Upper lobe of right lung (tissue), 1 donor: ENCODE data around the gene KCNH4. TPM values are rescaled to one million over a fixed set of nuclear protein-coding genes. Genes with fewer than 3 reads are reported as not detected.

Experiments
- ATAC-seq: fragments of 200-7000 bp; cut with Tn5 transposase; one replicate; pipeline ENCODE4 v1.9.1; 2020; ENCODE audit warnings: mild to moderate bottlenecking, moderate library complexity
- DNase-seq: peaks from one replicate; pipeline ENCODE4 v3.0.0-alpha.2; 2020
- H3K27ac ChIP-seq: fragments of 200-600 bp; one replicate; pipeline ENCODE4 v1.8.0; 2022
- H3K27me3 ChIP-seq: fragments of 200-600 bp; one replicate; pipeline ENCODE4 v1.8.0; 2022; ENCODE audit warnings: mild to moderate bottlenecking
- H3K36me3 ChIP-seq: fragments of 200-600 bp; one replicate; pipeline ENCODE4 v1.8.0; 2022
- H3K4me1 ChIP-seq: fragments of 200-600 bp; one replicate; pipeline ENCODE4 v1.8.0; 2022
- H3K4me3 ChIP-seq: fragments of 200-600 bp; one replicate; pipeline ENCODE4 v1.8.0; 2022; ENCODE audit warnings: mild to moderate bottlenecking
- H3K9me3 ChIP-seq: fragments of 200-600 bp; one replicate; pipeline ENCODE4 v1.8.0; 2022
- intact Hi-C: fragments of 100-400 bp; cut with DNase I; formaldehyde crosslinking; loops from one replicate; pipeline ENCODE4 v1.11.0; 2022
- long read RNA-seq: library from polyadenylated mRNA; unstranded; transcript quantifications from one replicate; pipeline ENCODE4 v2.0.0, GENCODE V29; 2021
- total RNA-seq: library from RNA; stranded (reverse); fragmentation: NEBNext Ultra II Directional; extraction: Animal tissue kit (Norgen Biotek cat#: 25700); gene quantifications from one replicate; pipeline ENCODE4 v1.2.1, GENCODE V29; 2021
- TF ChIP-seq, protein P1 (sequence below): fragments of 200-600 bp; IDR thresholded peaks from one replicate; pipeline ENCODE4 v1.8.0; 2022; ENCODE audit warnings: antibody characterized with exemption
- donor health status: DM: no; HTN: yes; CAD: no; lungs with severe emphysema.

KCNH4 gene
- 0.26 TPM for total RNA-seq
- long read RNA-seq = 0 reads

DNA sequence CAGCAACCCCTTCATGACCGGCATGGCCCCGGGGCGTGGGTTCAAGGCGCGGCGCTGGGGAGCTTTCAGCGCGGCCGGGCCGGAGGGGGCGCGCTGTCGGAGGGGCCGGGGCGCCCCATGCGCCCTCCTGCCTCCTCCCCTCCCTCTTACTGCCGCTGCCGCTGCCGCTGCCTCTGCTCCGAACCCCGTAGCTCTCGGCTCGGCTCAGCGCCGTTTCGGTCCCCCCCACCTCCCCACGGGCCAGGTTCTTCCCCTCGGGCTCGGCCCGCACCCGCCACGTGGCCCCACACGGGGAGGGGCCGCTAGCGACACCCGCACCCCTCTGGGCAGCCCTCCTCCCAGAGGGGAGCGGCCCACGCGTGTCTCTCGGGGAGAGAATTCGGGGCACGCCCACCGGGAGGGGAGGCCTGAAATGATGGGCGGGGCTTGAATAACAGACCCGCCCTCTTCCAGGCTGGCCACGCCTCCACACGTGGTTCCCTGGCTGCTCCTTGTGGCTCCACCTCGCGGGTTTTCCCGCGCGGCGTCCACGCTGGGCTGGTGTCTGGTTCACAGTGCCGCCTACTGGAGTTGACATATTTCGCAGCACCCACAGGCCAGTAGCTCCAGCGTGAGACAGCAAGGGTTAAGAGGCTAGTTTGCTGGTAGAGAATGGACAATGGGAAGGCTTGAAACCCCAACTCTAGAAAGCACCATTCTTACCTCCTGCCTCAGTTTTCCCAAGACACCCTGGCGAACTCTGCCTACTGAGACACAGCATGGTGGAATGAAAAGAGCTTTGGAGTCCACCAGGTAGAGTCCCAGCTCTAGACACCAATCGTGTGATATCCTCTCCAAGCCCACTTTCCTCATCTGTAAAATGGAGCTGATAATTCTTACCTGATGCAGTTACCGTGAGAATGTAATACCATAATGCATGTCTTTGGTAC, at the start of gene KCNH4:
TSS of gene KCNH4 (minus strand) at position 221 of the 929 bp plus-strand sequence. CDS start at position 24, 197 bp downstream.
- Histone ChIP-seq H3K9me3 (no peaks in the 10 kb centered on the region), H3K4me3 (peak within 1 kb of the TSS; percentile 45), H3K4me1 (peaks cover 38% of the 10 kb centered on the region), H3K27ac (no peak within 1 kb of the TSS), H3K27me3 (peaks cover 21% of the 10 kb centered on the region), H3K36me3 (no peaks in the 10 kb centered on the region)
- peak; percentile 91 for DNase-seq
- ATAC-seq = peak; percentile 82
- TF ChIP-seq, protein P1, sequence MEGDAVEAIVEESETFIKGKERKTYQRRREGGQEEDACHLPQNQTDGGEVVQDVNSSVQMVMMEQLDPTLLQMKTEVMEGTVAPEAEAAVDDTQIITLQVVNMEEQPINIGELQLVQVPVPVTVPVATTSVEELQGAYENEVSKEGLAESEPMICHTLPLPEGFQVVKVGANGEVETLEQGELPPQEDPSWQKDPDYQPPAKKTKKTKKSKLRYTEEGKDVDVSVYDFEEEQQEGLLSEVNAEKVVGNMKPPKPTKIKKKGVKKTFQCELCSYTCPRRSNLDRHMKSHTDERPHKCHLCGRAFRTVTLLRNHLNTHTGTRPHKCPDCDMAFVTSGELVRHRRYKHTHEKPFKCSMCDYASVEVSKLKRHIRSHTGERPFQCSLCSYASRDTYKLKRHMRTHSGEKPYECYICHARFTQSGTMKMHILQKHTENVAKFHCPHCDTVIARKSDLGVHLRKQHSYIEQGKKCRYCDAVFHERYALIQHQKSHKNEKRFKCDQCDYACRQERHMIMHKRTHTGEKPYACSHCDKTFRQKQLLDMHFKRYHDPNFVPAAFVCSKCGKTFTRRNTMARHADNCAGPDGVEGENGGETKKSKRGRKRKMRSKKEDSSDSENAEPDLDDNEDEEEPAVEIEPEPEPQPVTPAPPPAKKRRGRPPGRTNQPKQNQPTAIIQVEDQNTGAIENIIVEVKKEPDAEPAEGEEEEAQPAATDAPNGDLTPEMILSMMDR = peak; percentile 50
- intact Hi-C loops = no loop called here

DNA sequence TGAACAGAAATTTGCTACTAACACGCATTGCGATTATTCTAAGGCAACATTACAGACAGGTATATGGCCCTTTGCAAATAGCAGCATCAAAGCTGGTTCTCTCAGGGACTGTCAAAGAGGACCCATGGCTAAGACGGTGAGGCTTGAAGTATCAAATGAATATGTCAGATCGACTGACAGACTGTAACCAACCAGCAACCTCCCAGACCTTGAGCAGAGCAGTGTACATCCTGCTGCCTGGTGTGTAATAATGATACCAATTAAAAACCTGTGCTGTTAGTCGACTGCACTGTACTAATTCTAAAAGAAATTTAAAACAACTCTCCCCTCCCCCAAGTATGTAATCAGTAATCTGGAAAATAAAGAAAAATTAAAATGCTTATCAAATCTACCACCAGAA, 49.3 kb upstream of the KCNH4 start:
- DNase-seq (no peak), ATAC-seq (no peak)
- no peaks in the 10 kb centered on the region for H3K9me3 ChIP-seq
- intact Hi-C loops = no loop called here
- TF ChIP-seq, protein P1 = no peak
- no peak overlapping the region for H3K27ac ChIP-seq
- H3K36me3 ChIP-seq = peaks cover 4% of the 10 kb centered on the region
- no peaks in the 10 kb centered on the region for H3K27me3 ChIP-seq
- no peak overlapping the region for H3K4me3 ChIP-seq
- H3K4me1 ChIP-seq = peaks cover 21% of the 10 kb centered on the region

DNA sequence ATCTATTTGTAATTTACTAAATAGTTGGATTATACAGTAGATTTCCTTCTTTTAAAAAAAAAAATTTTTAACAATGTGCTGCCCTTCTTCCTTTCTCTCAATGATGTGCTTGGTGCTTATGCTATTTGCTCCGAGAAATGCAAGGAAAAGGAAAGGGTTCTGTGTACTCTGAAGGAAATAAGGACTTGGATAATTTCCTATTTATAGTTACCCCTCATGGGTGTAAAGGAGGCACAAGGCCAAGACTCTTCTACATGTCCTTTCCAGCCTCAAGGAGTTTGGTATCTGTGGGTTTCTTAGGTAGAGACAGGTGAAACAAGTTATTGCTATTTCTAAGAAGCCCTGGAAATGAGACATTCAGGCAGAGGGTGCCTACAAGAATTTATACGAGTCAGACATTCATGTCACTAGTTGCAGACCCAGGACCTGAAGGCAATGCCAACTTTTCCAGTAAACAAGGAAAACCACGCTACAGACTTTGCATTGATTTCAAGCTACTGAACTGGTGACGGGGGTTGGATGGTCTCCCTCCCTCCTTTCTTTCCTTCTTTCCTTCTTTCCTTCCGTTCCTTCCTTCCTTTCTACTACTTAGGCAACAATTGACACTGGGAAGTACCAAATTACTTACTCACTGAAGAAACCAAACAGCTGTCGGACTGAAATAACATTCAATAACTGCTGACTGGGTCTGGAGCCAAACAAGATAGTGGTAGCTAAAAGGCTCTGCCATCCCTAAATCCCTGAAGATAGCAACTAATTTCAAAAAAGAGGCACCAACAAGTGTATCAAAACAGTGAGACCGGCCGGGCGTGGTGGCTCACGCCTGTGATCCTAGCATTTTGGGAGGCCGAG, 47.1 kb upstream of the KCNH4 start:
- DNase-seq = no peak
- ATAC-seq = no peak
- no peaks in the 10 kb centered on the region for H3K9me3 ChIP-seq
- intact Hi-C loops = no loop called here
- H3K27me3 ChIP-seq = no peaks in the 10 kb centered on the region
- H3K4me3 ChIP-seq = no peak overlapping the region
- peaks cover 18% of the 10 kb centered on the region for H3K36me3 ChIP-seq
- TF ChIP-seq, protein P1 = no peak
- H3K4me1 ChIP-seq = peaks cover 15% of the 10 kb centered on the region
- H3K27ac ChIP-seq = peak overlapping the region; percentile 36

DNA sequence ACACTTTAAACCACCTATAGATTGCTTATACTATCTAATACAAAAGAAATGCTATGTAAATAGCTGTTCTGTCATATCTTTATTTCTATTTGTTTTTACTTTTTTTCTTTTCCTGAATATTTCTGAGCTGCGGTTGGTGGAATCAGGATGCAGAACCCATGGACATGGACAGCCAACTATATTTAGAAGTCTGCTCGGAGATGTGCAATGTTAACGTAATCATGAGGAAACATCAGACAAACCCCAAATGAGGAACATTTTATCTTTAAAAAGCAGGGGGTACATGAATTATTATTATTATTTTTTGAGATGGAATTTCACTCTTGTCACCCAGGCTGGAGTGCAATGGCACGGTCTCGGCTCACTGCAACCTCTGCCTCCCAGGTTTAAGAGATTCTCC, 44.7 kb upstream of the KCNH4 start:
- Histone ChIP-seq H3K4me1 (peaks cover 15% of the 10 kb centered on the region), H3K27me3 (no peaks in the 10 kb centered on the region), H3K9me3 (no peaks in the 10 kb centered on the region), H3K27ac (no peak overlapping the region), H3K36me3 (peaks cover 35% of the 10 kb centered on the region), H3K4me3 (no peak overlapping the region)
- TF ChIP-seq, protein P1 = no peak
- intact Hi-C loops = no loop called here
- DNase-seq (no peak), ATAC-seq (no peak)

DNA sequence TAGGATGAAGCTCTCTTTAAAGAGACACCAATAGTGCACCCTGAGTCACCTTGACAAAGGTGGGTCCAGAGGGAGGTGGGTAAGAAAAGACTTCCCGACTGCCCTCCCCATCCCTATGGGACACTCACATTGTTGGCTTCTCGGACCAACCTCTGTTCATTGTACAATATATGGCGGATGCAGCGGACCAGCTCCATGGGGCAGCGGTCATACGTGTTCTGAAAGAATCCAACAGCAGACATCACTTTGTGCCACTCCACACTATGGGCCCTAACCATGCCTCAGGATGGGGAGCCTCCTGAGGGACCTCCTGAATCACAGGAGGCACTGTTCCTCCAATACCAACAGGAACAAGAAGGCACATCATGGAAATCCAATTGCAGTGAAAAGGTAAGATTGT, 43.7 kb upstream of the KCNH4 start:
- TF ChIP-seq, protein P1 = no peak
- Histone ChIP-seq H3K9me3 (no peaks in the 10 kb centered on the region), H3K27ac (no peak overlapping the region), H3K4me1 (peaks cover 15% of the 10 kb centered on the region), H3K4me3 (no peak overlapping the region), H3K27me3 (no peaks in the 10 kb centered on the region), H3K36me3 (peaks cover 35% of the 10 kb centered on the region)
- intact Hi-C loops = no loop called here
- DNase-seq (no peak), ATAC-seq (no peak)
